Stomach (tissue), 4 donors: ENCODE results near the gene TNRC6C.

Source experiments
- EP300 ChIP-seq: sonication (generic); formaldehyde crosslinking; IDR thresholded peaks from one replicate; pipeline ENCODE4 v1.6.1; 2017; ENCODE audit warnings: antibody characterized with exemption
- POLR2A ChIP-seq, 4 donors: fragments of 450-650 bp; IDR thresholded peaks; one replicate each; pipeline ENCODE4 v1.6.1; 2016; ENCODE audit warnings: antibody characterized with exemption in 4 of 4, control low read depth in 2 of 4, mild to moderate bottlenecking in 1 of 4, moderate library complexity in 1 of 4
- POLR2AphosphoS5 ChIP-seq, 3 donors: sonication (generic); formaldehyde crosslinking; IDR thresholded peaks; one replicate each; pipeline ENCODE4 v1.6.1; 2016; ENCODE audit warnings: antibody characterized with exemption in 3 of 3
- TF ChIP-seq, protein P1 (sequence below), 7 experiments: fragments of 450-650 bp in 4 of 7; fragments of 200-600 bp in 3 of 7; sonication (generic) in 3 of 7; IDR thresholded peaks; one replicate each; pipeline ENCODE4 v1.5.1; 2016 to 2019; ENCODE audit warnings: antibody characterized with exemption in 7 of 7, control low read depth in 2 of 7, mild to moderate bottlenecking in 1 of 7

DNA sequence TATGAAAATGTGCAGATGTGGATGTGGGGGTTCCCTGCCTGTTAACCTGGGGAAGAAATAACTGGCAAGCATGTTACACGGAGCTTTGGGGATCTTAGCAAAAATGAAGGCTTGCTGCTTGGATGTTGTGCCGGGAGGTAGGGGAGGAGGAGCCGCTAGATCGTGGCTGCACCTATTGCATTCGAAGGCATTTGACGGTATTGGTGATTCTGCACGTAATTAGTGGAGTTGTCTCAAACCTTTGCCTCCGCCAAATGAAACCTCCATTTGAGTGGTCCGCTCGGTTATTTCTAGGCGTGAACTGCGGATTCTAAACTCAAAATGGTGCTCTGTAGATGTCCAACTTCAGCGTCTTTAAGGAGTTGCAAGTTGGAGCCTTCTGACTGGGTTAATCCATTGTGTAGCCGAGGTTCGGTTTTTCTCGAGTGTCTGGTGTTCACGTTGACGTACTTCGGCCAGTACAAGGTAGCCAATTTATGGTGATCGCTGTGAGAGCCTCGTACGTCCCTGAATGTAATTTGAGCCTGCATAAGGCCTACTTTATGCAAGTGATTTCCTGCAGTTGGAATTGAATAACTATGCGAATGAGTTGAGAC lies 1.5 kb downstream of the TNRC6C start:
- TF ChIP-seq, protein P1, sequence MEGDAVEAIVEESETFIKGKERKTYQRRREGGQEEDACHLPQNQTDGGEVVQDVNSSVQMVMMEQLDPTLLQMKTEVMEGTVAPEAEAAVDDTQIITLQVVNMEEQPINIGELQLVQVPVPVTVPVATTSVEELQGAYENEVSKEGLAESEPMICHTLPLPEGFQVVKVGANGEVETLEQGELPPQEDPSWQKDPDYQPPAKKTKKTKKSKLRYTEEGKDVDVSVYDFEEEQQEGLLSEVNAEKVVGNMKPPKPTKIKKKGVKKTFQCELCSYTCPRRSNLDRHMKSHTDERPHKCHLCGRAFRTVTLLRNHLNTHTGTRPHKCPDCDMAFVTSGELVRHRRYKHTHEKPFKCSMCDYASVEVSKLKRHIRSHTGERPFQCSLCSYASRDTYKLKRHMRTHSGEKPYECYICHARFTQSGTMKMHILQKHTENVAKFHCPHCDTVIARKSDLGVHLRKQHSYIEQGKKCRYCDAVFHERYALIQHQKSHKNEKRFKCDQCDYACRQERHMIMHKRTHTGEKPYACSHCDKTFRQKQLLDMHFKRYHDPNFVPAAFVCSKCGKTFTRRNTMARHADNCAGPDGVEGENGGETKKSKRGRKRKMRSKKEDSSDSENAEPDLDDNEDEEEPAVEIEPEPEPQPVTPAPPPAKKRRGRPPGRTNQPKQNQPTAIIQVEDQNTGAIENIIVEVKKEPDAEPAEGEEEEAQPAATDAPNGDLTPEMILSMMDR (IDR thresholded peaks at IDR 0.05) = no peak
- no peak for TF ChIP-seq EP300
- TF ChIP-seq POLR2A (IDR thresholded peaks at IDR 0.05) = no peak
- TF ChIP-seq POLR2AphosphoS5 (IDR thresholded peaks at IDR 0.05) = no peak
